HG02571 (cell line): ENCODE measurements around the gene SPATA31A5.
"Not testable (repeated sequence)": the region's sequence is repeated elsewhere in the genome, so short reads cannot be mapped to it uniquely, and the experiment has no call there.

Source experiments
- ATAC-seq: cut with Tn5 transposase; IDR thresholded peaks from one replicate; pipeline ENCODE4 v1.9.1; 2021; ENCODE audit warnings: mild to moderate bottlenecking, moderate library complexity; ENCODE audit not compliant: unreplicated experiment

Gene SPATA31A5

DNA sequence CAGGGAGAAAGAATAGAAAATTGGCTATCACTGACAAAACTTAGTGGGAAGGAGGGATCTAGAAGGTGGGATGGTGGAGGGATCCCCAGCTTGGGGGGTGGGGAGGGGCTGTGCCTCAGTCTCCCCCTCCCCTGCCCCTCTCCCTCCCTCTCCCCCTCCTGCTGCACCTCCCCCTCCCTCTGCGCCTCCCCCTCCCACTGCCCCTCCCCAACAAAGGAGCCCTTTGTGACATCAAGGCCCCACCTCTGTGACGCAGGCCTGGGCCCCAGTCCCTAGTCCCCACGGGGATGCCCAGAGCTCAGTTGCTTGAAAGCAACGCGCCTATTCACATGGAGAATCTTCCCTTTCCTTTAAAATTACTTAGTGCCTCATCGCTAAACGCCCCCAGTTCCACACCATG is at the start of gene SPATA31A5:
TSS of gene SPATA31A5 (plus strand) at position 301 of the 400 bp plus-strand sequence. CDS start at position 330, 29 bp downstream.
- not testable (repeated sequence) for ATAC-seq

DNA sequence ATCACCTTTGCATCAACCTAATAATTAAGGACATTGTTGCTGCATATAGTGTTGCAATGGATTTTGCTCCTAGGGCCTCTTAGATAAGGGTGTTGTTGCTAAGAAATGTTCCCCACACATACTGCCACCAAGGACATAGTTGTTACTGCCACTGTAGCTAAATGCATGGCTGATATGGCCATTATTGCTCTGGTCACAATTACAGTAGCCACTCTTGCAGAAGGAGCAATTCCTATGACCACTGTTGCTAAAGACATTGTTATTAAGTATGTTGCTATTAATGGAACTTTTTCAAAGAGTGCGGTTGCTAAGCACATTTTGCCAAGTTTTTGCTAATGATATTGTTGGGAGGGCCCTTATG is 48.8 kb downstream of the SPATA31A5 start:
- not testable (repeated sequence) for ATAC-seq

GRCh38 chr9:60966382-60966781 is 52.2 kb downstream of the SPATA31A5 start:
- not testable (repeated sequence) for ATAC-seq
